ENCODE data around the gene NSUN3. TPM values are rescaled to one million over a fixed set of nuclear protein-coding genes. Genes with fewer than 3 reads are reported as not detected.

Gene NSUN3
- total and polyA plus RNA-seq, 12 donors: 3.1 to 18.9 (median 12.1) TPM

GRCh38 chr3:94118390-94118789 lies 55.5 kb downstream of the NSUN3 start:
- no peaks in the 10 kb centered on the region for H3K27me3 ChIP-seq
- no peaks in the 10 kb centered on the region for H3K9me3 ChIP-seq (replicated peaks in 1 of 3)
- no peak overlapping the region for H3K4me3 ChIP-seq
- no peak overlapping the region for H3K27ac ChIP-seq
- intact Hi-C loops (cut with DNase I): no loop called here
- H3K4me1 ChIP-seq (replicated peaks in 1 of 2): peaks cover 0 to 9% of the 10 kb centered on the region in 2 donors
- H3K36me3 ChIP-seq (replicated peaks in 1 of 2): no peaks in the 10 kb centered on the region
- TF ChIP-seq POLR2A (IDR thresholded peaks at IDR 0.05): no peak
- no peak for TF ChIP-seq CTCF (IDR thresholded peaks at IDR 0.05)
- DNase-seq: no peak
- WGBS, 4 donors: 63 to 87% (median 85%) methylated on average over 2 of the region's 2 CpGs

DNA sequence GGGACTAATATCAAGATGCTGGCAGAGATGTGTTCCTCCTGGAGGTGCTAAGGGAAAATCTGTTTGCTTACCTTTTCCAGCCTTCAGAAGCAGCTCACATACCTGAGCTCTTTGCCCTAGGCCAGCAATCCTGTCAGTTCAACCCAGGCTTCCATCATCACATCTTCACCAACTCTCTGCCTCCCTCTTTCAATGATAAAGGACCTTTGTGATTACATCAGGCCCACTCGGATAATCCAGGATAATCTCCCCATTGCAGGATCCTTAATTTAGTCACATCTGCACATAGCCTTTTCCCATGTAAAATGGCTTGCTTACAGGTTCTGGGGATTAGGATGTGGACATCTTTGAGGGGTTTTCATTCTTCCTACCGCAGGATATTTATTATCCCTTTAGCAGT lies 58.3 kb downstream of the NSUN3 start:
- Histone ChIP-seq H3K36me3 (replicated peaks in 1 of 2) (no peaks in the 10 kb centered on the region), H3K4me1 (replicated peaks in 1 of 2) (peaks cover 0 to 9% of the 10 kb centered on the region in 2 donors), H3K27ac (no peak overlapping the region), H3K4me3 (no peak overlapping the region), H3K27me3 (no peaks in the 10 kb centered on the region), H3K9me3 (replicated peaks in 1 of 3) (no peaks in the 10 kb centered on the region)
- no peak for DNase-seq
- 94 to 96% (median 95%) methylated on average over 2 of the region's 2 CpGs for WGBS, 4 donors
- TF ChIP-seq CTCF (IDR thresholded peaks at IDR 0.05): no peak
- TF ChIP-seq POLR2A (IDR thresholded peaks at IDR 0.05): no peak
- intact Hi-C loops (cut with DNase I): no loop called here

DNA sequence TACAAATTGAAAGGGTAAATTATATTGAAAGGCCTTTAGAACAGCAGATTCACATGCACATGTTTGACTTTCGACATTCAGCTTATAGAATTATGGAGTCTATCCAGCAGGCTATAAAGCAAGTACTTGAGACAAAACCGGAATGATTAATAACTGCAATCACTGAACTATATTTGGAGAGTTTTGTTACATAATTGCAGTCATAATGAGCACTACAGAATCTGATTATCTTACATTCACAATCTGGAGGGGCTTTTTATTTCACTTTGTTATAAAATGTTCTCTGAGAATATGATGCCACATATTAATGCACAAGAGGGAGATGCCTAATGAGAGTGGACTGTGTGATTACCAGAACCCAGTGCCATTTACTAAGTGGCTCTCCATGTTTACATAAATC lies 64.3 kb downstream of the NSUN3 start:
- DNase-seq: no peak
- H3K9me3 ChIP-seq (replicated peaks in 1 of 3): no peaks in the 10 kb centered on the region
- 69 to 78% (median 73%) methylated on average over 2 of the region's 2 CpGs for WGBS, 4 donors
- H3K4me3 ChIP-seq: no peak overlapping the region
- intact Hi-C loops (cut with DNase I): no loop called here
- no peak overlapping the region for H3K27ac ChIP-seq
- H3K36me3 ChIP-seq (replicated peaks in 1 of 2): peaks cover 0 to 10% of the 10 kb centered on the region in 2 donors
- no peak for TF ChIP-seq POLR2A (IDR thresholded peaks at IDR 0.05)
- TF ChIP-seq CTCF (IDR thresholded peaks at IDR 0.05): no peak
- no peaks in the 10 kb centered on the region for H3K27me3 ChIP-seq
- H3K4me1 ChIP-seq (replicated peaks in 1 of 2): no peaks in the 10 kb centered on the region

- intact Hi-C loops (cut with DNase I): no loop called here
- H3K4me3 ChIP-seq: no peak overlapping the region
- TF ChIP-seq CTCF (IDR thresholded peaks at IDR 0.05): no peak
- TF ChIP-seq POLR2A (IDR thresholded peaks at IDR 0.05): no peak
- peak in 4 of 7 donors; percentile 13 to 37 (median 28) for DNase-seq
- WGBS, 4 donors: 72 to 89% (median 86%) methylated on average over 2 of the region's 2 CpGs
- H3K27me3 ChIP-seq: no peaks in the 10 kb centered on the region
- H3K9me3 ChIP-seq (replicated peaks in 1 of 3): no peaks in the 10 kb centered on the region
- no peak overlapping the region for H3K27ac ChIP-seq
- no peaks in the 10 kb centered on the region for H3K4me1 ChIP-seq (replicated peaks in 1 of 2)
- H3K36me3 ChIP-seq (replicated peaks in 1 of 2): peaks cover 0 to 10% of the 10 kb centered on the region in 2 donors
These were observed 67.8 kb downstream of the NSUN3 start for GRCh38 chr3:94130690-94131089.

Measured in adrenal gland (tissue), 12 donors.